Measurements from ENCODE around the gene ECE2.

GRCh38 chr3:184328516-184328915 is 52.7 kb downstream of the ECE2 start:
- TF ChIP-seq, protein P1, sequence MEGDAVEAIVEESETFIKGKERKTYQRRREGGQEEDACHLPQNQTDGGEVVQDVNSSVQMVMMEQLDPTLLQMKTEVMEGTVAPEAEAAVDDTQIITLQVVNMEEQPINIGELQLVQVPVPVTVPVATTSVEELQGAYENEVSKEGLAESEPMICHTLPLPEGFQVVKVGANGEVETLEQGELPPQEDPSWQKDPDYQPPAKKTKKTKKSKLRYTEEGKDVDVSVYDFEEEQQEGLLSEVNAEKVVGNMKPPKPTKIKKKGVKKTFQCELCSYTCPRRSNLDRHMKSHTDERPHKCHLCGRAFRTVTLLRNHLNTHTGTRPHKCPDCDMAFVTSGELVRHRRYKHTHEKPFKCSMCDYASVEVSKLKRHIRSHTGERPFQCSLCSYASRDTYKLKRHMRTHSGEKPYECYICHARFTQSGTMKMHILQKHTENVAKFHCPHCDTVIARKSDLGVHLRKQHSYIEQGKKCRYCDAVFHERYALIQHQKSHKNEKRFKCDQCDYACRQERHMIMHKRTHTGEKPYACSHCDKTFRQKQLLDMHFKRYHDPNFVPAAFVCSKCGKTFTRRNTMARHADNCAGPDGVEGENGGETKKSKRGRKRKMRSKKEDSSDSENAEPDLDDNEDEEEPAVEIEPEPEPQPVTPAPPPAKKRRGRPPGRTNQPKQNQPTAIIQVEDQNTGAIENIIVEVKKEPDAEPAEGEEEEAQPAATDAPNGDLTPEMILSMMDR (conservative IDR thresholded peaks at IDR 0.05): no peak
- no peak for TF ChIP-seq ZFX (IDR thresholded peaks at IDR 0.05)
